NCI-H460 (cell line): ENCODE data around the gene AP1M1. TPM values are rescaled to one million over a fixed set of nuclear protein-coding genes. Genes with fewer than 3 reads are reported as not detected.
"Not testable (repeated sequence)": the region's sequence is repeated elsewhere in the genome, so short reads cannot be mapped to it uniquely, and the experiment has no call there.

Experiments
- DNase-seq: peaks from one replicate; pipeline ENCODE4 v3.0.0-alpha.2; 2016; ENCODE audit warnings: low read depth; ENCODE audit errors: extremely low read depth
- polyA plus RNA-seq: library from polyadenylated mRNA; depleted of rRNA; stranded (reverse); fragments of >200 nt; gene quantifications from 2 replicates; pipeline ENCODE4 v1.2.3, GENCODE V29; 2014; cell fraction: nucleus; rRNA removed
- total RNA-seq: library from RNA; depleted of rRNA; stranded (reverse); fragments of >200 nt; shearing (Covaris generic); gene quantifications from 2 replicates; pipeline ENCODE4 v1.2.3, GENCODE V29; 2014; rRNA removed

Gene AP1M1
- 38.0 and 43.4 TPM in 2 replicates for total RNA-seq
- 43.9 and 54.8 TPM in 2 replicates for polyA plus RNA-seq

GRCh38 chr19:16197622-16198369, at the start of gene AP1M1:
Gene AP1M1, plus strand, starts transcription at chr19:16197911. Its CDS starts 116 bp downstream, at chr19:16198027.
- peak; percentile 96 for DNase-seq

GRCh38 chr19:16148443-16149229, 49.1 kb upstream of the AP1M1 start:
- DNase-seq, result no peak

- DNase-seq, result no peak
Measured at GRCh38 chr19:16153582-16154336, 44.0 kb upstream of the AP1M1 start.

GRCh38 chr19:16154557-16154956, 43.2 kb upstream of the AP1M1 start:
- DNase-seq, result no peak

- DNase-seq, result no peak
Measured at GRCh38 chr19:16155128-16155527, 42.6 kb upstream of the AP1M1 start.

- DNase-seq, result no peak
Measured at GRCh38 chr19:16156904-16157303, 40.8 kb upstream of the AP1M1 start.

- no peak for DNase-seq
Measured at GRCh38 chr19:16157601-16158000, 40.1 kb upstream of the AP1M1 start.

GRCh38 chr19:16159655-16160054, 38.1 kb upstream of the AP1M1 start:
- no peak for DNase-seq

- no peak for DNase-seq
Measured at GRCh38 chr19:16160445-16160942, 37.2 kb upstream of the AP1M1 start.

GRCh38 chr19:16160943-16161560, 36.7 kb upstream of the AP1M1 start:
- DNase-seq, result no peak

GRCh38 chr19:16161840-16162239, 35.9 kb upstream of the AP1M1 start:
- DNase-seq, result no peak

GRCh38 chr19:16164222-16164890, 33.4 kb upstream of the AP1M1 start:
- no peak for DNase-seq

- no peak for DNase-seq
Measured at GRCh38 chr19:16166417-16166816, 31.3 kb upstream of the AP1M1 start.

- DNase-seq, result no peak
Measured at GRCh38 chr19:16167055-16167454, 30.7 kb upstream of the AP1M1 start.

- no peak for DNase-seq
Measured at GRCh38 chr19:16168465-16169081, 29.1 kb upstream of the AP1M1 start.

GRCh38 chr19:16170134-16170533, 27.6 kb upstream of the AP1M1 start:
- DNase-seq, result no peak

GRCh38 chr19:16175954-16176353, 21.8 kb upstream of the AP1M1 start:
- no peak for DNase-seq

GRCh38 chr19:16178866-16179265, 18.8 kb upstream of the AP1M1 start:
- DNase-seq, result not testable (repeated sequence)

- DNase-seq, result no peak
Measured at GRCh38 chr19:16180611-16181010, 17.1 kb upstream of the AP1M1 start.
